HG03460 (cell line): Measurements from ENCODE around the gene ENOX1.

Source experiments
- ATAC-seq: cut with Tn5 transposase; IDR thresholded peaks from one replicate; pipeline ENCODE4 v1.9.1; 2021; ENCODE audit not compliant: unreplicated experiment

ENOX1 gene

DNA sequence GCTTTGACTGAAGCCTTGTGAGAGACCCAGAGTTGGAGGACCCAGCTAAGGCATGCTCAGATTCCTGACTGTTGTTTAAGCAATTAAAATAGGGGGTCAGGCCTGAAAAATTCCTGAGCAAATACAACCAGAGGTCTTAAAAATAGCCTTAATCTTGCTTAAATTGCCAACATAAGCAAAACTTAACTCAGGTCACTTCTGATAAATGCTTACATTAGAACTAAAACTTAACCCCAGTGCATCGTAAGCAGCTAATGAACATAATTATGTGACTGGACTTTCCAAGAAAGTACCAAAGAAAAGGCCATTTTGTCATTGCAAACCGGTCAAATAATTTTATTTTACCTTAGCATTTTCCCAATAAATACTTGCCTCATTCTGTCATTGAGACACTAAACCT, 294.5 kb downstream of the ENOX1 start:
- no peak for ATAC-seq

DNA sequence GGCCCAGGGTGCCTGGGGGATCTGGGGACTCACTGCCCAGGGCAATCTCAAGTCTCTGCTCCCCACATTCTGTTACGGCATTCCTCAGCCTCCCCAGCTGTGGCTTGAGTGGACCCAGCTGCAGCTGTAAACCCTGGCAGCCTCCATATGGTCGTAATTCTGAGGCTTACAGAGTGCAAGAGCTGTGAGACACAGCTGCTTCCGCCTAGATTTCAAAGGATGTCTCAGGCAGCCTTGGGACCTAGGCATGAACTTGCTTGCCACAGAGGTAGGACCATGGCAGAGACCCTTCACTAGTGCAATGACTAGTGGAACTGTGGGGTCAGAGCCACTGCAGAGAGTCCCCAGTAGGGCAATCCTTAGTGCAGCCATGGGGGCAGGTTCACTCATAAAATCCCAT, 297.5 kb downstream of the ENOX1 start:
- no peak for ATAC-seq

DNA sequence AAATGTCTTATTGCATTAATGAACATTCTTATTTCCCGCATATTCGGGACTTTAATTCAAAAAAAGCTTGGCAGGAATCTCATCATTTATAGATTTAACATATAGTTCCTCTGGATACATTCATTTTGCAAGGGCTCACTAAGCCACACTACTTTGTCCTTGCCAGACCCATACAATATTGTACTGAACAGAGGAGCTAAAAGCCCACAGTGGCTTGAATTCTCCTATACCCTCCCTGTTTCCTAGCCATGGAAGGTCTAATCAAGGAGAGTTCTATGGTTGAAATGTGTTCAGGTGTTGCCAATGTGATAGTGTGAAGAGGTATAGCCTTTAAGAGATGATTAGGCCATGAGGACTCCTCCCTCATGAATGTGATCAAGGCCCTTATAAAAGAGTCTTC, 298.9 kb downstream of the ENOX1 start:
- no peak for ATAC-seq

DNA sequence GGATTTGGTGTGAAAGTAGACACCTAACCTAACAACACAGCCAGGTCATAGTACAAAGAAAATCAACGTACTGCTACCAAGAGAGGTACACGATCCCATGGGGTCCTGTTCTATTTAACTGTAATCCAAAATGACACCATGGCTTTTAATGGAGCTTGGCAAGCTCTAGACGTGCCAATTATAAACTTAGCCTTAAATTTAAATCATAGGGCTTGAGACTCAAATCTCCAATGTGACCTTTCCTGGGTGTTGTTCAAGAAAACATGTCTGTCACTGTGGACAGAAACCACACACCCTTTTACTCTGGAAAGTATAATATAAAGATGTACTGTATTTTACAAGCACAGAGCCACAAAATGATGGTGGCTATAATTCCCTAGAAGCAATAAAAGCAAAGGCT, 299.3 kb downstream of the ENOX1 start:
- ATAC-seq: no peak

DNA sequence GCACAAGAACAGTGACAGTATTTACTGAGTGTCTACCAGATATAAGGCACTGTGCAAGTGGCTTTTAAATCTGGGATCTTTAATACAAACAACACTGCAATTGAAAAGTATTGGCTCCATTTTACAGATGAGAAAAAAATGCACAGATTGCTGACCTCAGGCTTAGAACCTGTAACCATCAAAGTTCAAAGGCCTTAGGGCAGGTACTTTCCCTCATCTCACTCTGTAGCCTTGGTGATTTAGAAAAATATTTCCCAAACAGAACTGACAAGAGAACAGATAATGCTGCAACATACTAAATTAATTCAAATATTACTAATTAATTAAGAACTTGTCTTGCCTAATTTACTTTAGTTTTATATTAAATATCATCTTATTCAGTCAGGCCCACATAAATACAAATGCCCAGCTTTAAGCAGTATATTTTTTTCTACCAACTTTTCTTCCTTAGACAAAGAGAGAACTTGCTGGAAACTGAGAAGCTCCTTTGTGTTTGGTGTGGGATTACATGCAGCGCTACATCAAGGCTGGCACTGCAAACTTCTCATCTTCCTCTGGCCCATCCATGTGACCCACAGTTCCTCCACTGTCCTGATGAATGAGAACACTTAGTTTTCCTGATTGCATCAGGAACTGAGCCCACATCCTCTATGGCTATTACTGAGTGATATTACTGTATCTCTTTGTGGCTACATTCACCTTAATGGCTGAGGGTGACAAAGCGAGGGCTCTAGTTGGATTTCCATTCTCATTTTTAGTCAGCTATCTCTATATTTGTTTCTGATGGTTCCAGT, 302.1 kb downstream of the ENOX1 start:
- ATAC-seq: no peak

DNA sequence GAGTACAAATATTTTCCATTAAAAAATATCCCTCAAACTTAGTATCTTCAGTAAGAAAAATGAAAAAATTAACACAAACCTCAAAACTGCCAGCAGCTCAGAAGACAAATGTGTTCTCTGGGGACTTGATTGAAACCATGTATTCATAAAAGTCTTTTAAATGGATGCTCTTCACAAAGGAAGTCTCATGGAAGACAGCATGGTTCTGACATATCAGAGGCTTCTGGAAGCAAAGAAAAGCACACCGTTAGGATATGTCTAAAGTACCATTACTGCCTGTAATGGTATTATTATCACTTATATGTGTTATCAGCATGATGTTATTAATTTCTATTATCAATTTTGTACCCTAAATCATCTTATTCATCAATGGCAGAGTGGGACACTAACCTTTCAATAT, 302.8 kb downstream of the ENOX1 start:
- ATAC-seq: no peak

DNA sequence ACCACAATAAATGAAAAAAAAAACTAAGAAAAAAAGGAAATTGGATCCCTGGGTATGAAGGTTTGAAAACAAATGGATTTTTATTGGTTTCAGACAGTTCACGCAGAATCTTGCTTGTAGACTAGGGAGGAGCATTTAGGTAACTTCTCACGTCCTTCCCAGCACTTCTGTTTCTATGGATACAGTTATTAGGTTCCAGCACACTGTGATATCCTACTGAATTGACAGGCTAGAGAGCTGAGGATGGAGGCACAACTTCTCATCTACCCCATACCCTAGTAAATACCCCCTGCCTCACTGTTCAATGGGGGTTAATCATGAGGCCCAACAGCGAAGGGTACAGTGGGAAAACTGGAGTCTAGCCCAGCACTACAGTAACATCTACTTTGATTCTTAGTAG, 304.1 kb downstream of the ENOX1 start:
- no peak for ATAC-seq

DNA sequence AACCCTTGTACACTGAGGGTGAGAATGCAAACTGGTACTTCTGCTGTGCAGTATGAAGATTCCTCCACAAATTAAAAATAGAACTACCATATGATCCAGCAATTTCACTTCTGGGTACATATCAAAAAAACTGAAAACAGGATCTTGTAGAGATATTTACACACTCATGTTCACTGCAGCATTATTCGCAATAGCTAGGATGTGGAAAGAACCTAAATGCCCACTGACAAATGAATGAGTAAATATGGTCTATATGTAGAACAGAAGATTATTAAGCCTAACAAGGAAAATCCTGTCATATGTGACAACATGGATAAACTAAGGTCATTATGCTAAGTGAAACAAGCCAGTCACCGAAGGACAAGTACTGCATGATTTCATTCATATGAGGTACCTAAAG, 304.7 kb downstream of the ENOX1 start:
- no peak for ATAC-seq

DNA sequence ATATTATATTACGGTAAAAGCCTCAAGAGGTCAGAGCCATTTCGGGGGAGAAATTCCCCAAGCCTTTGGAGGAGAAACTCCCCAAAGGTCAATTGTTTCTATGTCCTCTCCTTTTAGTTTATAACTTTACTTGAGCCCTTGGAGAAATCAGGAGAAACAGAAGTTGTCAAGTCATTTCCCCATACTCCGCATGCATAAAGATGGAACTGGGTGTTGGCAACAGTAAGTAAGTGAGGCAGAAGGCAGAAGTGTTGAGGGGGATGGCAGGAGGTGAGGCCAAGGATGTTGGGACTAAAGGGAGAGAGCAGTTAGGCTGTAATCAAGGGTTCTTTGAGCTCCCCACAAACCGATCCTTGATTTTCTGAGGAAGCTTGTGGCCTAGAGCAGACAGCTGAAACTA, 307.9 kb downstream of the ENOX1 start:
- no peak for ATAC-seq

DNA sequence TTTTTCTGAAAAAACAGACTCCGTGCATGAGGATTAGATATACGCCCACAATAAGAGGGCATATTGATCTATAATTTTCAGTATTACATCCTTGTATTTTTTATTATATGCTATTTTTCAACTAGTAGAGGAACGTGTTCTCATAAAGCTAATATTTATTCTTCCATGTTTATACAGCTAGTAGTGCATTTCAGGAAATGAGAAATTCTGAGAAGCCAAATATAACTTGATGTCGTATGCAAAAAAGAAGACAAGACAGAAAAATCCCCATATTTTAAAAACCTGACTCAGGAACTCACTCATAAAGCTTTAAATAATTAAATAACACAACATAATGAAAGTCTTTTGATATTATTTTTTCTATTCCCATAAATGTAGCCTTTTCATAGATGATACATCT, 308.6 kb downstream of the ENOX1 start:
- ATAC-seq: no peak

DNA sequence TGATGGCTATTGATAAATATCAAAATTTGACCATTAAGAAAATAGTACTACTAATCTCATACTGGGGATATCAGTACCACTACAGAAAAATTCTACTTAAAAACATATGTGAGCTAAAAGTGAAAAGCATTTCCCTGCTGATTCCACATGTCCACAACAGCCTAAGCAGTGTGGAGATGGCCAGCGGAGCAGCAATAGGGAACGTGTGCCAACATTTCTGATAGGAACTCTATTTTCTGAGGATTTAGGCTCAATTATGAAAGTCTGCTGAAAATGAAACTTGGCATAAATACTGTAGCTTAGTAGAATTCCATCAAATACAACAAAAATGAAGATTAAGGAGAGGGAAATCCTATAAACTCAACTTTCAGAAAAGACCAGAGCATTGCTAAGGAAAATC, 311.6 kb downstream of the ENOX1 start:
- ATAC-seq: no peak

DNA sequence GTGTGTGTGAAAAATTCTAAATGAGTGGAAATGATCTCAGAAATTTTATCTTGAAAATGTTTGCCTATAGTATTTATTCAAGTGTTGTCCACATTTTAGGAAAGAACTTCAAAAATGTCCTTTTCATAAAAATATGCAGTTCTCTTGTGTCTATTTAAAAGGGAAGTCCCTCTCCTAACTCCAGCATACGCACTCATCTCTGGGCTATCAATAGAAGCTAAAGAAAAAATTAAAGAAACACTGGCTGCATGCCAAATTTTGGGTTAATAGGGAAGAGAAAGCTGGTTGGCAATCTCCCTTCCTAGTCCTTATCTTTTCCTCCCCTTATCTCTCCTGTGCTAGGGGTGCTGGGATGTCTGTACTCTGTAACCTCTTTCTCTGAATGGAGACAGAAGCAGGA, 313.3 kb downstream of the ENOX1 start:
- no peak for ATAC-seq

DNA sequence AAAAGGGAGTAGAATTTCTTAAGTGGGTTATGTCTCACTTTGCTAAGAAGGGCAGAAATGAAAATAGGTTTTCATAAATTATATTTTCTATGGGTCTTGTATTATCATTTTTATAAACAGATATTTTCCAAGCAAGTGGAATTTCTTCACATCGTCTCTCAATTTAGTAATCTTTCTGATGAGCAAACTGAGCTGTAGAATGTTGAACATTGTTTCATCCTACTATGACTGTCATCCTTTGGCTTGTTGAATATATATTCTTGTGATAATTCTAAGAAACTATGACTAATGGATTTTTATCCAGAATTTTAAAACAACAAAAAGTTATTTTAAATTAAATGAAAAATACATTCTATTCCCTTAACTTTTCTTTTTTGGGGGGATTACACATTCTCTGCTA, 313.8 kb downstream of the ENOX1 start:
- no peak for ATAC-seq

DNA sequence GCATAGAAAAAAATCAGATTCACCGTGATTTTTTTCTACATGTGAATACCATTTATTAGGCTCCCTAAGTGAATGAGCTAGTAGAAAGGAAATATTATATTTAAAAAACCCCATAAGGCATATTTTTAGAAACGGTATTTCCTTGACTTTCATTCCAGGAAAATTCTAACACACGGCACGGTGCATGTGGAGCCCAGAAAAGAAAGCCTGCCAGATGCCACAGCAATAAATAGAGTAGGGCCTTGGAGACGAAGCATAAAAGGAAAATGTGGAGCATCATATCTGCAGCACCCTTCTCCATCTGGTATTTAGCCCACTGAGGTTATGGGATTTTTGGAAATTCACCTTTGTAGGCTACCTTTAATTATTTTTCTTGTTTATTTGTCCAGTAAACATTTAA, 314.4 kb downstream of the ENOX1 start:
- no peak for ATAC-seq

DNA sequence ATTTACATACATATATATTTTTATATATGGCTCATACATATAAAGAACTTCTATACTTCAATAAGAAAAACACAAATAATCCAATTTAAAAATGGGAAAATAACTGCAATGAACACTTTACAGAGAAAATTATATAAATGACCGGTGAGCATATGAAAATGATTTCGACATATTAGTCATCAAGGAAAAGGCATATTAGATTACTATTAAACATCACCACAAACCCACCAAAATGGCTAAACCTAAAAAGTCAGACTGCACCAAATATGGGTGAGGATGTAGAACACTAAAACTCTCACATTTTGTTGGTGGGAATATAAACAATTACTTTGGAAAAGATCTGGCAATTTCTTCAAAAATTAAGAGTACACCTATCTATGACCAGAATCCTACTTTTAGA, 316.2 kb downstream of the ENOX1 start:
- ATAC-seq: no peak

DNA sequence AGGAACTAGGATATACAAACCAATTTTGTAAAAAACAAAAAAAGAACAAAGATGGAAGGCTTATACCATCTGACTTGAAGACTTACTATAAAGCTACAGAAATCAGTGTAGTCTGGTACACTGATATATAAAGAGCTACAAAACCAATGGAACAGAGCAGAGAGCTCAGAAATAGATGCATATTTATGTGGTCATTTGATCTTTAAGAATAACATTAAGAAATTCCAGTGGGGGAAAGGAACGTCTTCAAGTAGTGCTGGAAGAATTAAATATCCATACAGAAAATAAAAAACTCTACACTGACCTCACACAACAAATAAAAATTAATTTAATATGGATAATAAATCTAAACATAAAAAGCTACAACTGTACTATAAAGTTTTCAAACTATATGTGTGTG, 317.0 kb downstream of the ENOX1 start:
- no peak for ATAC-seq

DNA sequence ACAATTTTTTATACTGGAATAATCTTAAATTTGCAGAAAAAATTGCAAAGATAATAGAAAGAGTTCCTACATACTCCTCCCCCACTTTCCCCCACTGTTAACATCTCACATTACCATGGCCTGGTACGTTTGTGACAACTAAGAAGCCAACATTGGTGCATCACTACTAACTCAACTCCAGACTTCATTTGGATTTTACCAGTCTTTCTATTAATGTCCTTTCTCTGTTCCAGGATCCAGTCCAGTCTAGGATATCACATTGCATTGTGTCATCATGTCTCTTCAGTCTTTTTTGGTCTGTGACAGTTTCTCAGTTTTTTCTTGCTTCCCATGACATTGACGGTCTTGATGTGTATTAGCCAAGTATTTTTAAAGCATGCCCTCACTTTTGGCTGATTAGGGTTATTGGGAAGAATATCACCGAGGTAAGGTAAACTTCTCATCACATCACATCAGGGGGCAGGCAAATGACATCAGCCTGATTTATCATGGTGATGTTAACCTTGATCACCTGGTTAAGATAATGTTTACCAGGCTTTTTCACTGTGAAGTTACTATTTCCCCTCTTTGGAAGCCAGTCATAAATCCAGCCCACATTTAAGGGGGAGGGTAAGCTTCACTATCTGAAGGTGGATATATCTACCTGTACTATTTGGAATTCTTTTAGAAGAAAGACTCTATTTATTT, 322.1 kb downstream of the ENOX1 start:
- no peak for ATAC-seq

DNA sequence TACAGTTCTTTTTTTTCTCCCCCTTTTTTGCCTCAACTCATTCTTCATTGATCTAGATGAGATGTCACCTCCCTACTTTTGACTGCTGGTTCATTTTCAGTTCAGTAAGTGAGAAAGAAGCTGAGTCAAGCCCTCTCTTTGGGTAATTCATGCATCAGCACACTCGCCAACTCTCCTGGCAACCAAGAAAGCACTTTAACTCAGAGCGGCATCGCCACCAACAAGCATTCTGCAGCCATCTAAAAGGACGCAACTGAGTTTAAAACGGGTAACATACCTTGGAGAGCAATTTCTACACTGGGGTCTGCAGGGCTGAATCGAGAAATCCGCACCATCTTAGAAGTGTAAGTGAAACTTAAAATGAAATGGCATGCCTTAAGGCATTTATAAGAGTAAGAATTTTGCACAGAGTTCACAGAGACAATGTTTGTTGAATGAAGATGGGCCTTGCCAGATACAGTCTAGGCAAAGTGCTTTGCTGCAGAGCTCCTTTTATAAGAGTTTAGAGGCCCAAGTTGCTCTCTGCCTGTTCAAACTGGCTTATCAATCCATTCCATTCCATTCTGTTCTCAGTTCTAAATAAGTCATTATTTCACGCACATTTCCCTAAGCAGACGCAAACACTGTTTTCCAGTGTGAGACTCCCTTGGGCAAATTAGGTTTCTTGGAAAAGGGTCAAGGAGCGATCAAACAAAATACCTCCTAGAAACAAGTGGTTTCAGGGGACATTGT, 338.0 kb downstream of the ENOX1 start:
- ATAC-seq: no peak

DNA sequence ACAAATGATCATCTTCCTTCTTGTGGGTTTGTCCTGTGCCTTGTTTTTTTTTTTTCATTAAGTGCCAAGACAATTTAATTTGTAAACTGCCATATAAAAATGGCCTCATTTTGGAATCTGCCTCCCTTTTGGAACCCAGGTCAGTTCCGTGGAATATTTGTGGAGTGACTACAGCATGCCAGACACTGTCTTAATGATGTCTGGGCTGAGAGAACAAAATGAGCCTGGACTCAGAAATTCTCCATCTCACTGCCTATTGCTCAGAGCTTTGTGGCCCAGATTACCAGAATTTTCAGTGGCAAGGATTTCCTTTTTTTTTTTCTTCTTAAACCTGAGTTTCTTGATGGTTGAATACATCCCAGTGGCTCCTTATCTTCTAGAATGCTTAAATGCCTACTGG, 340.6 kb downstream of the ENOX1 start:
- no peak for ATAC-seq

DNA sequence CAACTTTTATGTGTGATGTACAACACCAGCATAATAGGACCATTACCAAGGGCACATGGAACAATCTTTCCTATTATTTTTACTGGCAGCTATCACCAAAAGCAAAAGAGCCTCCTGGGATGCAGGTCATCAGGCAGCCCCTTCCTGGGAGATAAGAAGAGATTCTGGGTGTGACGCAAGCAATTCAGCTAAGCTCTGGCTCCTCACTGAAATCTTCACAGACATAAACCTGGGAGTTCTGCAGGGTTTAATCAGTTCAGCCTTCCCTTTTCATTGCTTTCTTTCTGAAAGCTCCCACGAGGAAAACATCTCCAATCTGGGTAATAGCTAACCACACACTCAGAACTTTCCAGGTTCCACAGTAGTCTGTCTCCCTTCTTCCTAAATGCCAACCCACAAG, 341.1 kb downstream of the ENOX1 start:
- ATAC-seq: no peak

DNA sequence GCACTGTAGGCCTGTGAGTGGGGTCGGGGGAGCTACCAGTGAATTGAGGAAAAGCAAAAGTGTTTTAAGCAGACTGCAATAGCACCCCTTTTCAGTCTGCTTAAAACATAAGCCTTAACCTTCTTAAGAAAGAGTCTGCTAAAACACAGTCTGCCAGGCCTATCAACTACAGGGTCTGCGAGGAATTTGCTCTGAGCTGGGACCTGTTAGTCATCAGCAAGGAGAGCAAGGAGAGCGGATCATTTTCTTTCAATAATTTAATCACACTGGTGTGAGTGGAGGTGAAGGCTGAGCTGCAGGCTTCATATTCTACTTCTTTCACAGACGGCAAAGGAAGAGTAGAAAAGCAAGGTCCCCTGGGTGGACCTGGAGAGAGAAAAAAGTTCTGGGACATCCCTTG, 342.7 kb downstream of the ENOX1 start:
- no peak for ATAC-seq

DNA sequence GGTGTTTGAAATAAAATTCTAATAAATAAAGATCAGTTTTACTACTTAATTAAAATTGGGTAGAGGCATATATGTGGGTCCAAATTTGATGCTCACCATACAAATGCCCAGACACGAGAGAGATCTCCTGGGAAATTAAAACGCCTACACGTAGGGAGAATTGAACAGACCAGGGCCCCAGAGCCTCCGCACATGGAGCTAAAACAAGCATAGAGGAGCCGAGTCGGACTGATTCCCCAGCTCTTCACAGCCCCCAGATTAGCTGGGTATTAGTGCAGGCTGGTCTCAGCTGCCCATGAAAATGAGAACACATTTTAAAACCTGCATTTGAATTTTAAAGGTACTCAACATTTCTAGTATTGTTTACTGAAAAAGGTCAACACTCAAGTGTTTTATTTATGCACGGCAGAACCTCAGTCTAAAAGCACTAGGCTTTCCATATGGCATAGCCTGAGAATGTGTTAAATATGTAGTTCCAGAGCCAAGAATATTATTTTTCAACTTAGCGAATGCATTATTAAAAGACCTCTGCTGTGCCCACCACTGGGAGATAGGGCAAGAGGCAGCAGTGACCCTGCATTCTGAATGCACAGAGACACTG, 344.8 kb downstream of the ENOX1 start:
- no peak for ATAC-seq
